Embryonic facial prominence (tissue), 1 donor: ENCODE results near the gene BCL7C.
"Not testable (repeated sequence)": the region's sequence is repeated elsewhere in the genome, so short reads cannot be mapped to it uniquely, and the experiment has no call there.

ENCODE experiments used
- DNase-seq: peaks from one replicate; pipeline ENCODE4 v3.0.0-alpha.2; 2016; ENCODE audit errors: extremely low spot score

BCL7C gene

DNA sequence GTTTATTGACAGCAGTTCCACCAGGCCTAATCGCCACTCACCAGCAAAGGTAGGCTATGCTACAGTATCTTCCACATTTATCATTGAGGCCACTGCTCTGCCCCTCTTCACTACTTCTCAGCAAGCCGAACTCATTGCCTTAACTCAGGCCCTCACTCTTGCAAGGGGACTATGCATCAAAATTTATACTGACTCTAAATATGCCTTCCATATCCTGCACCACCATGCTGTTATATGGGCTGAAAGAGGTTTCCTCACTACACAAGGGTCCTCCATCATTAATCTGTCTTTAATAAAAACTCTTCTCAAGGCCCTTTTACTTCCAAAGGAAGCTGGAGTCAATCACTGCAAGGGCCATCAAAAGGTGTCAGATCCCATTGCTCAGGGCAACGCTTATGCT lies 30.7 kb downstream of the BCL7C start:
- DNase-seq: not testable (repeated sequence)

DNA sequence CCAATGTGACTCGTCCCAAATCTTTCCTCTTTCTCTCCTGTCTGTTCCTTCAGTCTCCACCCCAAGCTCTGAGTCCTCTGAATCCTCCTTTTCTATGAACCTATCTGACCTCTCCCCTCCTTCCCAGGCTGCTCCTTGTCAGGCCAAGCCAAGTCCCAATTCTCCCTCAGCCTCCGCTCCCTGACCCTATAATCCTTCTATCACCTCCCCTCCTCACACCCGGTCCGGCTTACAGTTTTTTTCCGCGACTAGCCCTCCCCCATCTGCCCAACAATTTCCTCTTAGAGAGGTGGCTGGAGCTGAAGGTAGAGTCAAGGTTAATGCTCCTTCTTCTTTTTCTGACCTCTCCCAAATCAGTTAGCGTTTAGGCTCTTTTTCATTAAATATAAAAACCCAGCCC lies 33.1 kb downstream of the BCL7C start:
- DNase-seq: not testable (repeated sequence)

DNA sequence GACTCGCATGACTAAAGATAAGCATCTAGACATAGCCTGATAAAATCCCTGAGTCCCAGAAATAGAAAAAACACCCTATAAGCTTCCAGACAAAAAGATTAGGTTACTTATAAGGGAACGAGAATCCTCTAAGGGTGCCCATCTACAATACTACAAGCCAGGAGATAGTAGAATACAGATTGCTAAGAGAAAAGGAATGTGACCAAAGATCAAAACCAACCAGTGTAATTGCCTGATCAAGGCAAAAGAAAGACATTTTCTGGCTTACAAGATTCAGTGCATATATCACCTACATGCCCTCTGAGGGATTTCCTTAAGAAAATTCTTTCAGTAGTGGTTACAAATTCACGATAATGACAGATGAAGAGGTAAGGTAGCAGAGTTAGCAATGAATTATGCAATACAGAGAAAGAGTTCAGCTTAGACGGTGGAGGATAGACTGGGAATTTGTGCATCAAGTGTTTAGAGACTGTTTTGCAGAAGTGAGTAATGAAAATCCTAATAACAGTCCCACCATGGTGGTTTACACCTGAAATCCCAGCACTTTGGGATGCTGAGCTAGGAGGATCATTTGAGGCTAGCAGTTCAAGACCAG lies 35.0 kb downstream of the BCL7C start:
- no peak for DNase-seq

DNA sequence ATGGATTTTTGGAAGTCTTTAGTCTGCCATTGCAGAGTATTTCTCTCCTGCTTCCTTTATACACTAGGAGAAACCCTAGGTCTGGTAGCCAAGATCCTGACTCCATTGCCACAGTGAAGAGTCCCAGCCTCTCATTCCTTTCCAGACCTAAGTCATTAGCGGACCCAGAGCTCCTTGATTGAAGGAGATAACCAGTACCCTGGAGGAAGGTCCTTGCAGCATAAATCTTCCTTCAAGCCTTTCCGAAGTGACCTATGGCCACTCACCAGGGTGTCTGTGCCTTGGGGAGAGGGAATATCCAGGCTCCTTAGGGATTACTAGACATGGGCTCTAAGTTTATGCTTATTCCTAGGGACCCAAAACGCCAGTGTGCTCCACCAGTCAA lies 35.8 kb downstream of the BCL7C start:
- no peak for DNase-seq

DNA sequence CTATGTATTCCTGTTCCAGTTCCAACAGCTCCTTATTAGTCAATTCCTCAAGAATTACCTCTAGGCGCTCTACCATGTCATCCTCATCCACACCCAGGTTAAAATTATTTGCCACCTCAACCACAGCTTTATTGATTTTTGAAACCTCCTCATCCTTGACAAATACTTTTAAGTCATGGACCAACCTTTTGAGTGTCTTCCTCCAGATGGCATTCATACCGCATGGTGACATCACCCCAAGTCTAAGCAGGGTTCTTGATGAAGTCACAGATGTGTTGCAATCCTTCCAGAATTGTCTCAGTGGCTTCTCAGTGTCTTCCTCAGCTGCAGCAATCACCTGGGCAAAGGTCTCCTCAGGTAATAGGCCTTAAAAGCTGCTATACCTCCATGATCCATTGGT lies 40.1 kb downstream of the BCL7C start:
- DNase-seq: no peak

DNA sequence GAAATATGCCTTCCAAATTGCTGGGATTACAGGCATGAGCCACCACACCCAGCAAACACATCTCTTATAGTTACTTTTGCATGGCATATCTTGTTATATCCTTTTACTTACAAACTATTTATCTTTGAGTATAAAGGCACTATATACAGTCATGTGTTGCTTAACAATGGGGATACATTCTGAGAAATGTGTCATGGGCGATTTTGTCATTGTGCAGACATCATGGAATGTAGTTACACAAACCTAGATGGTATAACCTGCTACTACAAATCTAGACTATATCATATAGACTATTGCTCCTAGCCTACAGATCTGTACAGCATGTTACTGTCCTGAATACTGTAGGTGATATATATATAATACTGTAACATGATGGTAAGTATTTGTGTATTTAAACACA lies 43.6 kb downstream of the BCL7C start:
- DNase-seq: no peak

DNA sequence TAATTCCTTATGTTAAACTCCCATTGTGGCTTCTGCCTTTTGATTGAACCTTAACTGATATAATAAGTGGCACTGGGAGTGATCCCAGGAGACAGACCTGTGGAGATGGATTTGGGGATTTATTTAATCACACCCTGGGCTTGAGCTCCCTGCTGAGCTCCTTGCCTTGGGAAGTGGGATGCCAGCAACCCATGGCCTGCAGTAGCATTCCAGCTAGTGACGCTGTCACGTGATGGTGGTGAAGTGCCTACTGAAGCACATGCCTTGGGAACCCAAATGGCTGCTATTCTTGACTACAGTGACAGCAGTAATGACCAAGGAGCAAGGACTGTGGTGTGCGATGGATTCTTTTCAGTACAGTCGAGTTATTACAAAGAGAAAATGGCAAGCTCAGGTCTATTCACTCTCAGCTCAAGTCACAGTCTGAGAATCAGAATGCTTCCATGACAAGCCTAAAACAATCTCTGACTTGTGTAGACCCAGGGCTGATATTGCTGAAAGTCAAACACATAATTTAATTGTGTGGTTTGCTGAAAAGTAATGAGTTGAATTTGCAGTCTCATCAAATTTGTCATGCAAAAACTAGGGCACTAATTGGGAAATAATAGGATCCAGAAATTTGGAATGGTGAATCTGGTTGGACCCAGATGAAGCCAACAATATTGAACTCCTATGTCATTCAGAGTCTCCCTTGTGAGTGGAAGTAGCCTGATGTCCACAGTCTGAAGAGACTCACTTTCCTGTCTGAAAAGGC lies 47.1 kb downstream of the BCL7C start:
- DNase-seq: no peak

DNA sequence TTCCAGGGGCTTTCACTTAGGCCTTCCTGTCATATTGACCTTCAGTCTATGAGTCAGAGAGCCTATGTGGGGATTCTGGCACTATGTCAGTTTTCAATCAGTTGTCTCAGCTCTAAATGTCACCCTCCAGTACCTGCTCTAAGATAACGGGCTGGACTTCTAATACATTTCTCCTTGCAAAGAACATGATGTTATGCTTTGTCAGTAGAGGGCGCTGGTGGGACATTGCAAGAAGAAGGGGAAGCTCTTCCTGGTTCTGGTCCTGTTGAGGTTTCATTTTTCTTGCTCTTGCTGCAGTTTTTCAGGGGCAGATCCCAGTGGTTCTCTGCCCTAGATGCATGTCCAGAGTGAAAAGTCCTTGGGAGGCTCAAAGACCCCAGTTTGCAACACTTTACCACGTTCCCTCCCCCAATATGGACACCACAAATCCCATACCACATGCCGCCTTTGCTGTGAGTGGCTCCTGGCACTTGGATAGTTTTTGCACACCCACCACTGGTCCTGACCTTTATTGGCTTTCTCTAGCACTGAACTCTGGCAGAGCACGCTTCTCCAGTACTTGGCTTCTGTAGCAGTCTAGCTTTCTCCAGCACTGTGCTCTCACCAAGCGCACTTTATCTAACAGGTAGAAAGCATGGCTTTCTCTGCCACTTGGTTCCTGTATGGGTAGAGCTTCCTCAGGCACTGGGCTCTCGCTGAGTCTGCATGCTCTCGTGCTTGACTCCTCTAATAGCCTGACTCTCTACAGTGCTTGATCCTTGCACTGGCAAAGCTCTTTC lies 49.0 kb downstream of the BCL7C start:
- DNase-seq: peak; percentile 48

DNA sequence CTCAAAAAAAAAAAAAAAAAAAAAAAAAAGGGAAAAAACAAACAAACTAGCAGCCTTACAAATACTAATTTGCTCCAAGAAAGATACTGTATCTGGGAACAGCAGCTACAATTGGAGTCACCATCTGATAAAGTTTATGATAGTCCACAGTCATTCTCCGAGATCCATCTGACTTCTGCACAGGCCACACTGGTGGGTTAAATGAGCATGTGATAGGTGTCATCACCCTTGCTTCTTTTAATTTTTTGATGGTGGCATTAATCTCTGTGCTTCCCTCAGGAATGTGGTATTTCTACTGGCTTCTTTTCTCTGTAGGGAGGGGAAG lies 49.6 kb downstream of the BCL7C start:
- no peak for DNase-seq

DNA sequence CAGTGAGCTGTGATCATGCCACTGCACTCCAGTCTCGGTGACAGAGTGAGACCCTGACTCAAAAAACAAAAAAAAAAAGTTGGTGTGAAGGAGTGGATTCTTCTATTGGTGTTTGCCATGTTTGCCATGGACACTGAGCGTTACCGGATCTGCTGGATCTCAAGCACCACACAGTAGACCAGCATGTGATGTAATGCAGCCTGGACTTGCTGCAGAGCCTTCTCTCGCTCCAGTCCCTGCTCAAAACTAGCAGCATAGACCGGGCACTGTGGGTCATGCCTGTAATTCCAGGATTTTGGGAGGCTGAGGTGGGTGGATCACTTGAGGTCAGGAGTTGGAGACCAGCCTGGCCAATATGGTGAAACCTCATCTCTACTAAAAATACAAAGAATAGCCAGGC lies 50.4 kb downstream of the BCL7C start:
- no peak for DNase-seq

DNA sequence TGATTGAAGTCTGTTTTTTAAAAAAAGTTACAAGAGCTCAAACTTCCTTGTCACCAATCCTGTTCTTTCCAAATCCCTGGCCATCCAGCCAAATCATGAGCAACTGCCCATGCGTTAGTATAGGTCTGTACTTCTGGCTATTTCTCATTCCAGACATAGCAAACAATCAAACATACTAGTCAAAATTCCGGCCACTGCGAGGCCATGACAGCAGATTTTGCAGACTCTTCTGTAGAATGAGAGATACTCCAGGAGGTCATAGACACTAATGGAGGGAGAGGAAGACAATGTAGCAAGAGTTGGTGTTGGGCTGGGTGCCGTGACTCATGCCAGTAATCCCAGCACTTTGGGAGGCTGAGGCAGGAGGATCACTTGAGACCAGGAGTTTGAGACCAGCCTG lies 50.9 kb downstream of the BCL7C start:
- no peak for DNase-seq

DNA sequence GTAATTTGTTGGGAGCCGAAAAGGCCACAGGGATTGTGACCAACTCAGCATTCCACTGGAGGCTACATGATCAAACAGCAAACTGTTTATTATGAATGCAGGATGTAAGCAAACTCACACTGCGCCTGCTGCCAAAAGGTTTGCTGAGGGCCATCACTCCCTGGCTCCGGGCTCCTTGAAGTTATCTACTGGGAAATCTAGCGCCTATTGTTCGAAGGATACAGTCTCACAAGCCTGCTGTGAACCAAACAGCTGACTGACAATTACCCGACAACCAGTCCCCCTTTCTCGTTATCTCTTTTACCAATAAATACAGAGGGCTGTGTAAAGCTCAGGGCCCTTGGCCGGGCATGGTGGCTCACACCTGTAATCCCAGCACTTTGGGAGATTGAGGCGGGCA lies 52.5 kb downstream of the BCL7C start:
- DNase-seq: no peak

DNA sequence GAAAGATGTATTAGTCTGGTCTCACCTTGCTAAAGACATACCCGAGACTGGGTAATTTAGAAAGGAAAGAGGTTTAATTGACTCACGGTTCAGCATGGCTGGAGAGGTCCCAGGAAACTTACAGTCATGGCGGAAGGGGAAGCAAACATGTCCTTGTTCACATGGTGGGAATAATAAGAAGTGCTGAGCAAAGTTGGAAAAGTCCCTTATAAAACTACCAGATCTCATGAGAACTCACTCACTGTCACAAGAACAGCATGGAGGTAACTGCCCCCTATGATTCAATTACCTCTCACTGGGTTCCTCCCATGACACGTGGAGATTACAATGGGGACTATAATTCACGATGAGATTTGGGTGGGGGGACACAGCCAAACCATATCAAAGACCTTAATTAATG lies 53.3 kb downstream of the BCL7C start:
- DNase-seq: no peak

DNA sequence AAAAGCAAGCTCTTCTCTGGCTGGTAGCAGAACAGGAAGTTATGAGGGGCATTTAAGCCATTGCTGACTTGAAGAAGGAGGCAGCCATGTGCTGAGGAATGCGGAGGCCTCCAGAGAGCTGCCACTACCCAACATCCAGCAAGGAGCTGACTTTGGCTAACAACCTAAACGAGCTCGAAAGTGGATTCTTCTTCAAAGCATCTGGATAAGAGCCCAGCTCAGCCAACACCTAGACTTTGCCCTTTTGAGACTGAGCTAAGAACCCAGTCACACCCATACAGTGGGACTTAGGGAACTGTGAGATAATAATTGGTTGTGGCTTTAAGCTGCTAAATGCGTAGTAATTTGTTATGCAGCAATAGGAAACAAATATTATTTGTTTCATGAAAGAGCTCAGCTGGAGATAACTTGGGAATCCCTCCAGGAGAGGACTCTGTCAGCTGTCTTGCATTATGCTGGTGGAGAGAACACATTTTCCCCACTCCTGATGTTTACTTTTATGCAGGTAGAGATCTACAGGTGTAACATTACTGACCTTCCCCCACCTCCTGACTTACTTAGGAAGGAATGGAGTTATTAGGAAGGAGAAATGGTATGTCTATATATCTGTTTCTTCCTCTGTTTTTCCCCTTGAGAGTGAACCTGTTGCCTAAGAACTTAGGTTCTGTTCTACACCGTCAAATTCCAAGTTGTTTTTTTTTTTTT lies 54.2 kb downstream of the BCL7C start:
- no peak for DNase-seq

DNA sequence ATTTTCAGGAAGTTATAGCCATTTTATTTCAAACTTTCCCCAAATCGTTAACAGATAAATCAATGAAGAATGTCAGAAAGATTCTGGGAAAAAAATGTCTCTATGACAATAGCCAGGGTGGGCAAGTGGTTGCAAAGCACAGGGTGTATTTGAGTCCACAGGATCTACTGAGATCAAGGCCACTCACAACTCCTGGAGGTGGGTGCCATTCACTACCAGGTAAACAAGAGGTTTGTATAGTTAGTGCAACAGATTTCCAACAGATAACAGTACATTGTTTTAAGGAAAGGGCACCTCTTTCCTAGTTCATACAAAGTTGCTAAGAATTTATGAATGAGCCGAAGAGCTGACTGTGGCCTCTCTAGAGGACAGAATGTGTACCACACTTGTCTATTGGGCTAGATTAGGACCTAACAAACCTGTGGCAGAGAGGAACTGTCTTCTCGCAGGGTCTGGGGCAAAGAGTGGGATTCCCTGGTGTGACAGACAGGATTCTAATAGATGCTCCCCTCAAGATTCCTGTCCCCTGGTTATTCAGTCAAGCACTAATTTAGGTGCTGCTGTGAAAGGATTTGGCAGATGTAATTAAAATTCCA lies 54.9 kb downstream of the BCL7C start:
- DNase-seq: no peak

DNA sequence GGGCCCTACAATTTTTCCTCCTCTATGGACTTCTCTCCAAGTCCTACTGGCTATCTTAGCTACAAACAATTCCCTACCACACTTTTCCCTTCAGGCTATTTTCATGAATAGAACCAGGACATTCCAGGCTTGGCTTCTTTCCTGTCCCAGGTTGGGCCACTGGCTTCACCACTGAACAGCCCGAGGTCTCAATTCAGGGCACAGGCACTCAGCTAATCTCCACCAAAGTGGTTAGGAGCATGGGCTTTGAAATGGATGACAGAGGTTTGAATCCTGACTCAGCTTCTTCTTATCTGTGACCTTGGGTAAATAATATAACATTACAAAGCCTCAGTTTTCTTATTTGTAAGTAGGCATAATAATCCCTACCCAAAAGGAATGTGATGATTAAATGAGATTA lies 56.0 kb downstream of the BCL7C start:
- no peak for DNase-seq
